ENCODE results near the gene PRKACA.

The PRKACA gene

GRCh38 chr19:14090509-14091080, 27.0 kb downstream of the PRKACA start, which contains the start of gene SAMD1:
TSS of gene SAMD1 (minus strand) at chr19:14090751.
- H3K27me3 ChIP-seq (ENCODE audit: control insufficient read depth, insufficient read depth, low read length): peaks cover 11% of the 10 kb centered on the region
- peaks cover 4% of the 10 kb centered on the region; the same call in 1 of the 2 replicates for H3K4me1 ChIP-seq (ENCODE audit: control insufficient read depth, insufficient read depth, low read length)
- H3K9me3 ChIP-seq (ENCODE audit: control insufficient read depth, insufficient read depth, low read length): no peaks in the 10 kb centered on the region
- H3K36me3 ChIP-seq (ENCODE audit: control insufficient read depth, insufficient read depth, low read length): peaks cover 17% of the 10 kb centered on the region
- H3K4me3 ChIP-seq (ENCODE audit: low read depth, low read length): peak within 1 kb of the TSS; percentile 83
- peak within 1 kb of the TSS; percentile 81 for H3K27ac ChIP-seq (ENCODE audit: low read depth, low read length)
- peak within 1 kb of the TSS; percentile 51; the same call in 1 of the 2 replicates for H3K9ac ChIP-seq (ENCODE audit: low read depth, low read length)

GRCh38 chr19:14089662-14090508, 27.7 kb downstream of the PRKACA start:
- H3K27ac ChIP-seq (ENCODE audit: low read depth, low read length): peak overlapping the region; percentile 68
- H3K4me3 ChIP-seq (ENCODE audit: low read depth, low read length): peak overlapping the region; percentile 69
- H3K4me1 ChIP-seq (ENCODE audit: control insufficient read depth, insufficient read depth, low read length): peaks cover 4% of the 10 kb centered on the region; the same call in 1 of the 2 replicates
- no peaks in the 10 kb centered on the region for H3K9me3 ChIP-seq (ENCODE audit: control insufficient read depth, insufficient read depth, low read length)
- no peak overlapping the region for H3K9ac ChIP-seq (ENCODE audit: low read depth, low read length)
- H3K27me3 ChIP-seq (ENCODE audit: control insufficient read depth, insufficient read depth, low read length): peaks cover 11% of the 10 kb centered on the region
- H3K36me3 ChIP-seq (ENCODE audit: control insufficient read depth, insufficient read depth, low read length): peaks cover 17% of the 10 kb centered on the region

- Histone ChIP-seq H3K9me3 (ENCODE audit: control insufficient read depth, insufficient read depth, low read length) (no peaks in the 10 kb centered on the region), H3K27ac (ENCODE audit: low read depth, low read length) (no peak overlapping the region), H3K9ac (ENCODE audit: low read depth, low read length) (no peak overlapping the region), H3K36me3 (ENCODE audit: control insufficient read depth, insufficient read depth, low read length) (peaks cover 17% of the 10 kb centered on the region), H3K27me3 (ENCODE audit: control insufficient read depth, insufficient read depth, low read length) (peaks cover 11% of the 10 kb centered on the region), H3K4me1 (ENCODE audit: control insufficient read depth, insufficient read depth, low read length) (peaks cover 4% of the 10 kb centered on the region; the same call in 1 of the 2 replicates), H3K4me3 (ENCODE audit: low read depth, low read length) (peak overlapping the region; percentile 69)
These were observed 28.2 kb downstream of the PRKACA start for GRCh38 chr19:14089412-14089661.

GRCh38 chr19:14088634-14089411, 28.7 kb downstream of the PRKACA start:
- Histone ChIP-seq H3K36me3 (ENCODE audit: control insufficient read depth, insufficient read depth, low read length) (peaks cover 17% of the 10 kb centered on the region), H3K9me3 (ENCODE audit: control insufficient read depth, insufficient read depth, low read length) (no peaks in the 10 kb centered on the region), H3K27ac (ENCODE audit: low read depth, low read length) (no peak overlapping the region), H3K4me1 (ENCODE audit: control insufficient read depth, insufficient read depth, low read length) (peaks cover 4% of the 10 kb centered on the region; the same call in 1 of the 2 replicates), H3K9ac (ENCODE audit: low read depth, low read length) (no peak overlapping the region), H3K4me3 (ENCODE audit: low read depth, low read length) (peak overlapping the region; percentile 69), H3K27me3 (ENCODE audit: control insufficient read depth, insufficient read depth, low read length) (peaks cover 11% of the 10 kb centered on the region)

- H3K4me1 ChIP-seq (ENCODE audit: control insufficient read depth, insufficient read depth, low read length): no peaks in the 10 kb centered on the region
- peaks cover 17% of the 10 kb centered on the region for H3K36me3 ChIP-seq (ENCODE audit: control insufficient read depth, insufficient read depth, low read length)
- peak overlapping the region; percentile 51; the same call in 1 of the 2 replicates for H3K4me3 ChIP-seq (ENCODE audit: low read depth, low read length)
- H3K9me3 ChIP-seq (ENCODE audit: control insufficient read depth, insufficient read depth, low read length): no peaks in the 10 kb centered on the region
- no peak overlapping the region for H3K9ac ChIP-seq (ENCODE audit: low read depth, low read length)
- H3K27me3 ChIP-seq (ENCODE audit: control insufficient read depth, insufficient read depth, low read length): peaks cover 11% of the 10 kb centered on the region
- no peak overlapping the region for H3K27ac ChIP-seq (ENCODE audit: low read depth, low read length)
These were observed 31.5 kb downstream of the PRKACA start for GRCh38 chr19:14086098-14086497.

GRCh38 chr19:14085309-14085995, 32.1 kb downstream of the PRKACA start, which contains the start of gene C19orf67:
TSS of gene C19orf67 (minus strand) at chr19:14085783. CDS start at chr19:14085627, 156 bp downstream.
- no peaks in the 10 kb centered on the region for H3K4me1 ChIP-seq (ENCODE audit: control insufficient read depth, insufficient read depth, low read length)
- no peaks in the 10 kb centered on the region for H3K9me3 ChIP-seq (ENCODE audit: control insufficient read depth, insufficient read depth, low read length)
- H3K4me3 ChIP-seq (ENCODE audit: low read depth, low read length): peak within 1 kb of the TSS; percentile 51
- H3K27ac ChIP-seq (ENCODE audit: low read depth, low read length): no peak within 1 kb of the TSS
- H3K36me3 ChIP-seq (ENCODE audit: control insufficient read depth, insufficient read depth, low read length): peaks cover 17% of the 10 kb centered on the region
- peaks cover 11% of the 10 kb centered on the region for H3K27me3 ChIP-seq (ENCODE audit: control insufficient read depth, insufficient read depth, low read length)
- H3K9ac ChIP-seq (ENCODE audit: low read depth, low read length): no peak within 1 kb of the TSS

GRCh38 chr19:14082675-14082960, 34.9 kb downstream of the PRKACA start:
- no peaks in the 10 kb centered on the region for H3K9me3 ChIP-seq (ENCODE audit: control insufficient read depth, insufficient read depth, low read length)
- H3K27ac ChIP-seq (ENCODE audit: low read depth, low read length): no peak overlapping the region
- H3K27me3 ChIP-seq (ENCODE audit: control insufficient read depth, insufficient read depth, low read length): no peaks in the 10 kb centered on the region
- peaks cover 3% of the 10 kb centered on the region for H3K36me3 ChIP-seq (ENCODE audit: control insufficient read depth, insufficient read depth, low read length)
- no peaks in the 10 kb centered on the region for H3K4me1 ChIP-seq (ENCODE audit: control insufficient read depth, insufficient read depth, low read length)
- no peak overlapping the region for H3K9ac ChIP-seq (ENCODE audit: low read depth, low read length)
- H3K4me3 ChIP-seq (ENCODE audit: low read depth, low read length): no peak overlapping the region

GRCh38 chr19:14081797-14082674, 35.5 kb downstream of the PRKACA start:
- Histone ChIP-seq H3K4me3 (ENCODE audit: low read depth, low read length) (peak overlapping the region; percentile 72), H3K4me1 (ENCODE audit: control insufficient read depth, insufficient read depth, low read length) (no peaks in the 10 kb centered on the region), H3K27ac (ENCODE audit: low read depth, low read length) (peak overlapping the region; percentile 31), H3K36me3 (ENCODE audit: control insufficient read depth, insufficient read depth, low read length) (no peaks in the 10 kb centered on the region), H3K27me3 (ENCODE audit: control insufficient read depth, insufficient read depth, low read length) (peaks cover 3% of the 10 kb centered on the region; the same call in 1 of the 2 replicates), H3K9me3 (ENCODE audit: control insufficient read depth, insufficient read depth, low read length) (no peaks in the 10 kb centered on the region), H3K9ac (ENCODE audit: low read depth, low read length) (no peak overlapping the region)

GRCh38 chr19:14080887-14081796, 36.4 kb downstream of the PRKACA start:
- Histone ChIP-seq H3K27me3 (ENCODE audit: control insufficient read depth, insufficient read depth, low read length) (peaks cover 3% of the 10 kb centered on the region; the same call in 1 of the 2 replicates), H3K36me3 (ENCODE audit: control insufficient read depth, insufficient read depth, low read length) (no peaks in the 10 kb centered on the region), H3K4me1 (ENCODE audit: control insufficient read depth, insufficient read depth, low read length) (no peaks in the 10 kb centered on the region), H3K9ac (ENCODE audit: low read depth, low read length) (peak overlapping the region; percentile 59), H3K27ac (ENCODE audit: low read depth, low read length) (peak overlapping the region; percentile 73), H3K4me3 (ENCODE audit: low read depth, low read length) (peak overlapping the region; percentile 87), H3K9me3 (ENCODE audit: control insufficient read depth, insufficient read depth, low read length) (no peaks in the 10 kb centered on the region)
